DOHH2 (cell line): Measurements from ENCODE around the gene LAMA3.

Experiments used
- H3F3A ChIP-seq: fragments of 200-600 bp; sonication (generic), shearing (Covaris generic); 2 replicates; pipeline ENCODE4 v1.6.0; 2016; ENCODE audit warnings: antibody characterized with exemption, mild to moderate bottlenecking; ENCODE audit not compliant: control insufficient read depth, insufficient read depth
- H3K27ac ChIP-seq: fragments of 200-600 bp; sonication (generic); 2 replicates; pipeline ENCODE4 v1.5.1; 2014; ENCODE audit warnings: low read depth, mild to moderate bottlenecking, low read length, moderate library complexity
- H3K27me3 ChIP-seq: fragments of 200-600 bp; sonication (generic); 2 replicates; pipeline ENCODE4 v1.6.1; 2014; ENCODE audit warnings: mild to moderate bottlenecking, low read length, mixed read lengths; ENCODE audit not compliant: control insufficient read depth
- H3K36me3 ChIP-seq: fragments of 200-600 bp; sonication (generic); 2 replicates; pipeline ENCODE4 v1.6.1; 2014; ENCODE audit warnings: mild to moderate bottlenecking, low read length, moderate library complexity, mixed read lengths; ENCODE audit not compliant: control insufficient read depth
- H3K4me1 ChIP-seq: fragments of 200-600 bp; sonication (generic); 2 replicates; pipeline ENCODE4 v1.6.1; 2014; ENCODE audit warnings: mild to moderate bottlenecking, low read length, mixed read lengths; ENCODE audit not compliant: control insufficient read depth
- H3K4me2 ChIP-seq: fragments of 200-600 bp; sonication (generic); 2 replicates; pipeline ENCODE4 v1.6.0; 2014; ENCODE audit warnings: mild to moderate bottlenecking, low read length, moderate library complexity
- H3K4me3 ChIP-seq: fragments of 200-600 bp; sonication (generic); 2 replicates; pipeline ENCODE4 v1.5.1; 2014; ENCODE audit warnings: mild to moderate bottlenecking, low read length, mixed read lengths
- H3K79me2 ChIP-seq: fragments of 200-600 bp; sonication (generic); 2 replicates; pipeline ENCODE4 v1.6.1; 2014; ENCODE audit warnings: mild to moderate bottlenecking, low read length, mixed read lengths; ENCODE audit not compliant: control insufficient read depth
- H3K9me2 ChIP-seq: fragments of 200-600 bp; sonication (generic); replicated peaks from 2 replicates; pipeline ENCODE4 v1.6.1; 2014; ENCODE audit warnings: mild to moderate bottlenecking, low read length, mixed read lengths; ENCODE audit not compliant: control insufficient read depth
- H3K9me3 ChIP-seq: fragments of 200-600 bp; sonication (generic); 2 replicates; pipeline ENCODE4 v1.6.1; 2014; ENCODE audit warnings: antibody characterized with exemption, low read length, mixed read lengths; ENCODE audit not compliant: control insufficient read depth, insufficient read depth
- H4K20me1 ChIP-seq: fragments of 200-600 bp; sonication (generic); 2 replicates; pipeline ENCODE4 v1.6.0; 2014; ENCODE audit warnings: low read depth, mild to moderate bottlenecking, antibody characterized with exemption, low read length, moderate library complexity; ENCODE audit not compliant: control insufficient read depth, insufficient read depth
- CTCF ChIP-seq: fragments of 200-600 bp; sonication (generic); IDR thresholded peaks from one replicate; pipeline ENCODE4 v1.5.1; 2014; ENCODE audit warnings: antibody characterized with exemption, mild to moderate bottlenecking, low read depth, low read length; ENCODE audit not compliant: poor library complexity, severe bottlenecking
- EZH2phosphoT487 ChIP-seq: fragments of 200-600 bp; sonication (generic); IDR thresholded peaks from 2 replicates; pipeline ENCODE4 v1.6.1; 2017; ENCODE audit warnings: borderline replicate concordance, mild to moderate bottlenecking, antibody characterized with exemption, low read length, moderate library complexity, mixed read lengths

LAMA3 gene

GRCh38 chr18:23701544-23702064 lies 12.4 kb downstream of the LAMA3 start:
- no peaks in the 10 kb centered on the region for H3K4me1 ChIP-seq
- H3K36me3 ChIP-seq: no peaks in the 10 kb centered on the region
- no peaks in the 10 kb centered on the region for H3F3A ChIP-seq
- H3K4me2 ChIP-seq: no peak overlapping the region
- H3K27me3 ChIP-seq: peaks cover 10% of the 10 kb centered on the region
- TF ChIP-seq EZH2phosphoT487 (no peak), CTCF (no peak)
- H3K9me2 ChIP-seq: no peaks in the 10 kb centered on the region
- no peak overlapping the region for H3K27ac ChIP-seq
- no peaks in the 10 kb centered on the region for H4K20me1 ChIP-seq
- H3K9me3 ChIP-seq: no peaks in the 10 kb centered on the region
- no peak overlapping the region for H3K4me3 ChIP-seq
- no peaks in the 10 kb centered on the region for H3K79me2 ChIP-seq

GRCh38 chr18:23702606-23703005 lies 13.4 kb downstream of the LAMA3 start:
- no peak overlapping the region for H3K27ac ChIP-seq
- H3K4me1 ChIP-seq: no peaks in the 10 kb centered on the region

GRCh38 chr18:23703057-23703986 lies 14.1 kb downstream of the LAMA3 start:
- TF ChIP-seq EZH2phosphoT487 (no peak), CTCF (peak; percentile 39)
- no peaks in the 10 kb centered on the region for H3F3A ChIP-seq
- H3K79me2 ChIP-seq: no peaks in the 10 kb centered on the region
- H3K4me3 ChIP-seq: no peak overlapping the region
- peaks cover 10% of the 10 kb centered on the region for H3K27me3 ChIP-seq
- H3K4me1 ChIP-seq: no peaks in the 10 kb centered on the region
- H3K27ac ChIP-seq: no peak overlapping the region
- no peaks in the 10 kb centered on the region for H3K9me2 ChIP-seq
- H4K20me1 ChIP-seq: no peaks in the 10 kb centered on the region
- no peaks in the 10 kb centered on the region for H3K36me3 ChIP-seq
- no peaks in the 10 kb centered on the region for H3K9me3 ChIP-seq
- H3K4me2 ChIP-seq: no peak overlapping the region

More at GRCh38 chr18:23702606-23703005, 13.4 kb downstream of the LAMA3 start:
- H3K9me3 ChIP-seq: no peaks in the 10 kb centered on the region
- peaks cover 10% of the 10 kb centered on the region for H3K27me3 ChIP-seq
- no peaks in the 10 kb centered on the region for H3F3A ChIP-seq
- no peaks in the 10 kb centered on the region for H3K9me2 ChIP-seq
- H3K79me2 ChIP-seq: no peaks in the 10 kb centered on the region
- no peaks in the 10 kb centered on the region for H4K20me1 ChIP-seq
- TF ChIP-seq CTCF (no peak), EZH2phosphoT487 (no peak)
- no peaks in the 10 kb centered on the region for H3K36me3 ChIP-seq
- H3K4me3 ChIP-seq: no peak overlapping the region
- no peak overlapping the region for H3K4me2 ChIP-seq
